Cortex of kidney (tissue), 1 donor: ENCODE measurements around the gene EPB41.
"Not testable (repeated sequence)": the region's sequence is repeated elsewhere in the genome, so short reads cannot be mapped to it uniquely, and the experiment has no call there.

Experiments used
- DNase-seq: peaks from one replicate; lab custom pipeline; 2025; lab: John Stamatoyannopoulos, UW

The EPB41 gene

GRCh38 chr1:29052941-29053340, 138.6 kb downstream of the EPB41 start:
- DNase-seq = no peak

- no peak for DNase-seq
These were observed 140.8 kb downstream of the EPB41 start for GRCh38 chr1:29055160-29055559.

- no peak for DNase-seq
These were observed 141.9 kb downstream of the EPB41 start for GRCh38 chr1:29056256-29056655.

- DNase-seq = no peak
These were observed 143.3 kb downstream of the EPB41 start for GRCh38 chr1:29057700-29058099.

- no peak for DNase-seq
These were observed 148.0 kb downstream of the EPB41 start for GRCh38 chr1:29062157-29062942.

- no peak for DNase-seq
These were observed 149.7 kb downstream of the EPB41 start for GRCh38 chr1:29064064-29064463.

GRCh38 chr1:29077155-29077554, 162.8 kb downstream of the EPB41 start:
- DNase-seq = no peak

GRCh38 chr1:29079916-29080629, 165.7 kb downstream of the EPB41 start:
- not testable (repeated sequence) for DNase-seq

- DNase-seq = no peak
These were observed 166.8 kb downstream of the EPB41 start for GRCh38 chr1:29081201-29081600.

GRCh38 chr1:29082519-29082918, 168.2 kb downstream of the EPB41 start:
- no peak for DNase-seq

GRCh38 chr1:29083317-29084195, 169.2 kb downstream of the EPB41 start:
- no peak for DNase-seq

GRCh38 chr1:29084196-29084521, 169.8 kb downstream of the EPB41 start:
- DNase-seq = no peak

GRCh38 chr1:29090937-29091618, 176.7 kb downstream of the EPB41 start:
- no peak for DNase-seq

GRCh38 chr1:29092704-29093103, 178.3 kb downstream of the EPB41 start:
- DNase-seq = not testable (repeated sequence)

GRCh38 chr1:29094433-29094832, 180.1 kb downstream of the EPB41 start:
- no peak for DNase-seq

- no peak for DNase-seq
These were observed 180.6 kb downstream of the EPB41 start for GRCh38 chr1:29094954-29095353.

- DNase-seq = no peak
These were observed 182.0 kb downstream of the EPB41 start for GRCh38 chr1:29096231-29096886.

GRCh38 chr1:29099286-29099685, 184.9 kb downstream of the EPB41 start:
- no peak for DNase-seq

- no peak for DNase-seq
These were observed 186.1 kb downstream of the EPB41 start for GRCh38 chr1:29100487-29100886.

GRCh38 chr1:29105822-29106221, 191.5 kb downstream of the EPB41 start:
- no peak for DNase-seq

GRCh38 chr1:29108041-29108440, 193.7 kb downstream of the EPB41 start:
- DNase-seq = not testable (repeated sequence)
